OCI-M2 (cell line): ENCODE measurements around the gene NDUFA13.
"Not testable (repeated sequence)": the region's sequence is repeated elsewhere in the genome, so short reads cannot be mapped to it uniquely, and the experiment has no call there.

Experiments
- DNase-seq: peaks from one replicate; lab custom pipeline; 2025; ENCODE audit not compliant: unreplicated experiment; lab: John Stamatoyannopoulos, UW

NDUFA13 gene

DNA sequence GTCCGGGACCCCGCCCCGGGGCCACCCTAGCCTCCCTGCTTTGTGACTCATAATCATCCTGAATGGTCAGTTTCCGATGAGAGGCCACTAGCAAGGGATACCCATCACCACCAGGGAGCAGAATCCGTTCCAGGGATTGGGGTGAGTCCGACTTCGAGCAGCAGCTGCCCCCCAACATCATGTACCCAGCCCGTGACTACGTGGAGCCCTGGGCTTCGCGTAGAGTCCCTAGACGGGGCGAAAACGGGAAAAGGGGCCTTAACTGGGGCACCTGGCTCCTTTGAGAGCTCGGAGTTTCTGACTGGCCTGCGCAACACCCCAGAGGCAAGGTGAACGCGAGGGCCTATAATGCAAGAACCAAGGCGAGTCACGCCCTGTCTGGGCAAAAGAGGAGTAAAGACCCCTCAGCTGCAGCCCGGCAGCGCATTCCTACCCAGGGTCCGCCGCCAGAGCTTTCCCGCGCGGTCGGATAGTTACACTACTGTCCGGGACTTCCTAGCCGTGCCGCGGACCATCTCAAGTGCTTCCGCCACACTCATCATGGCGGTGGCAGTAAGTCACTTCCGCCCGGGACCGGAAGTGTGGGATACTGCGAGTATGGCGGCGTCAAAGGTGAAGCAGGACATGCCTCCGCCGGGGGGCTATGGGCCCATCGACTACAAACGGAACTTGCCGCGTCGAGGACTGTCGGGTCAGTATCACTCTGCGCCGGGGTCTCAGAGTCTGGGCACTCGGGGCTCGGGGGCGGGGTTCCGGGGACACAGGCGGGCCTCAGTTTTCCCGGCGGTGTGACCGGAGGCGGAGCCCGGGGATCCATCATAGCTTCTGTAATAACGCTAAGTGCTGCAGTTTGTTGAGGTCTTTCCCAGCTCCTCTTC lies at the start of gene NDUFA13:
Gene NDUFA13, plus strand, starts transcription at position 584 of the 878 bp plus-strand sequence. Its CDS starts 14 bp downstream, at position 598.
- peak; percentile 72 for DNase-seq

DNA sequence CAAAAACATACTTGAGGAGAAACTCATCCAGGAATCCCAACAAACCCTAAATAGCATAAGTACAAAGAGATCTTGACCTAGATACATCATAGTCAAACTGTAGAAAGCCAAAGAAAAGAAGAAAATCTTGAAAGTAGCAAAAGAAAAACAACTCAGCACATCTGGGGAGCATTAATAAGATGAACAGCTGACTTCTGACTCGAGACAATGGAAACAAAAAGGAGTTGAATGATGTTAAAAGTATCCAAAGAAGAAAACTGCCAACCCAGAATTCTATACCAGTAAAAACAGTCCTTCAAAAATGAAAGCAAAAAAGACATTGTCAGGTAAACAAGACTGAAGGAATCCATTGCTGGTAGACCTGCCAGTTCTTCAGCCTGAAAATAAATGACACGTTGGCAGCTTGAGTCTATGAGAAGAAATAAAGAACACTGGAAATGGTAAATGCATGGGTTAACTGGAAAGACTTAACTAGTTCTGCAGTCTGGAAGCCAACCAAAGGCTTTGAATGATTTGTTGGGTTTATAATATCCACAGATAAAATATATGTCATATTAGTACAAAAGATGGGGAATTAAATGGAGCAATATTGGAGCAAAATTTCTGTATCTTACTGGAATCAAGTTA lies 47.5 kb upstream of the NDUFA13 start:
- DNase-seq, result no peak

DNA sequence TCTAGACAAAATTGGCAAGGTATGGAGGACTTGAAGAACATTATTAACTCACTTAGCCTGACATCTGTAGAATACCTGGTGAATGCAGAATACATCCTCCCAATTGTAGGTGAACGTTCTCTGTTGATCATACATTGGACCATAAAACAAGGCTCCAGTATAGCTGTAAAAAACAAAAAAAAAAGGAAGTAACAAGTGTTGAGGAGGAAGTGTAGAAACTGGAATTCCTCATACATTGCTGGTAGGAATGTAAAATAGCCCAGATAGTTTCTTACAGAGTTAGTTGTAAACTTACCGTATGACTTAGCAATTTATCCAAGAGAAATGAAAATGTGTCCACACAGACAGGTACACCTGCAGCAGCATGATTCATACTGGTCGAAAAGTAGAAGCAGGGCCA lies 45.4 kb upstream of the NDUFA13 start:
- no peak for DNase-seq

DNA sequence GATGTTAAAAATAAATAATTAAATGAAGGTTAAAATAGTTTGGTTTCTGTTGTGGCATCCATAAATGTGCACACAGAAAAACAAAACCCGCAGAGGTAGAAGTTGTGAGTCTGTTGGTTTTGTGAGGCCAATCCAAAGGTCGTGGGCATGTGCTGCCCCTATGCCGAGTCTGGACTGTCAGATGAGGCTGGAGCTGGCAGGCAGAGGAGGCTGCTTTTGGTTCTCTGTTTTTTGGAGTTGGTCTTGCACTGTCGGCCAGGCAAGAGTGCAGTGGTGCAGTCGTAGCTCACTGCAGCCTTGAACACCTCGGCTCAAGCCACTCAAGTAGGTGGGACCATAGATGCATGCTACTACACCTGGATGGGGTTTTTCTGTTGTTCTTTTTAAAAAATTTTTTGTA lies 44.3 kb upstream of the NDUFA13 start:
- DNase-seq, result no peak

DNA sequence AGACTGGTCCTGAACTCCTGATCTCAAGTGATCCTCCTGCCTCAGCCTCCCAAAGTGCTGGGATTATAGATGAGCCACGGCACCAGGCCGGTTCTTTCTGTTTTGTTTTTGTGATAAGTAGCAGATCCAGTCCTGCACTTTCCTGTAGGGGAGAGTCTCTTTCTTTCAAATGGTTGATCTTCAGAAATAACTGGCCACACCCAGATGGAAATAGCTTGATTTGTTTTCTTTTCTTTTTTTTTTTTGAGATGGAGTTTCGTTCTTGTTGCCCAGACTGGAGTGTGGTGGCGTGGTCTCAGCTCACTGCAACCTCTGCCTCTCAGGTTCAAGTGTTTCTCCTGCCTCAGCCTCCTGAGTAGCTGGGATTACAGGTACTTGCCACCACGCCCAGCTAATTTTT lies 43.9 kb upstream of the NDUFA13 start:
- DNase-seq, result not testable (repeated sequence)

DNA sequence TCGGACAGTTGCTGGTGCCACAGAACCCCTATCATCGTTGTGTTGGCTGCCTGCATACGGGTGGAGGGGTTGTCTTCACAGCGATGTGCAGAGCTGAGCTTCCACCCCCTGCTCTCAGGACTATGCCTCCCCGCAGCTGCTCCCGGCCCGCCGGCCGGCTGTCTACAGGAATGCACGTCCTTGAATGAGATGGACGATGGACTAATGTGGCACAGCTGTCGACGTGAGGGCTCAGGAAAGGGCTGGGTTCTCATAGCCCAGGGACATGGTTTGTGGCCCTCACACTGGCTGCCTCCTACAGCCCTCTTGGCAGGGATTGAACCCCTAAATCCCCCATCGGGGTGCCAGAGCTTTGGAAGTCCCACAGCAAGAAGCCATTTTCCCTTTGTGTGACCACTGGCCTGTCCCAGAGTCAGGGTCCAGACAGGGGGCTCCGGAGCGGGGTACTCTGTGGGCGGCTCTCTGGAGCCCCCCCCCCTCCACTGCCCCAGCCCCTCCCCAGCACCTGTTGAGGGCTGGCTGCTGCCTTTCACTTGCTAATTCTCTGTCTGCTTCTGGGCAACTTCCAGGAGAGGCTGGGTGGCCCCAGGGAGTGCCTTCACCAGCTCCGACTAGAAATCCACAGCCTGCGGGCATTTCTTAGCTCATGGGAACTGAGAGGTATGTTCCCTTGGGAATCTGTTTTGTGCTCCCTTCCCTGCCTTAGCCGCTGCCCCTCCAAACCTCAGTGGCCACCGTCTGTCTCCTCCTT lies 40.8 kb upstream of the NDUFA13 start:
- DNase-seq, result no peak

DNA sequence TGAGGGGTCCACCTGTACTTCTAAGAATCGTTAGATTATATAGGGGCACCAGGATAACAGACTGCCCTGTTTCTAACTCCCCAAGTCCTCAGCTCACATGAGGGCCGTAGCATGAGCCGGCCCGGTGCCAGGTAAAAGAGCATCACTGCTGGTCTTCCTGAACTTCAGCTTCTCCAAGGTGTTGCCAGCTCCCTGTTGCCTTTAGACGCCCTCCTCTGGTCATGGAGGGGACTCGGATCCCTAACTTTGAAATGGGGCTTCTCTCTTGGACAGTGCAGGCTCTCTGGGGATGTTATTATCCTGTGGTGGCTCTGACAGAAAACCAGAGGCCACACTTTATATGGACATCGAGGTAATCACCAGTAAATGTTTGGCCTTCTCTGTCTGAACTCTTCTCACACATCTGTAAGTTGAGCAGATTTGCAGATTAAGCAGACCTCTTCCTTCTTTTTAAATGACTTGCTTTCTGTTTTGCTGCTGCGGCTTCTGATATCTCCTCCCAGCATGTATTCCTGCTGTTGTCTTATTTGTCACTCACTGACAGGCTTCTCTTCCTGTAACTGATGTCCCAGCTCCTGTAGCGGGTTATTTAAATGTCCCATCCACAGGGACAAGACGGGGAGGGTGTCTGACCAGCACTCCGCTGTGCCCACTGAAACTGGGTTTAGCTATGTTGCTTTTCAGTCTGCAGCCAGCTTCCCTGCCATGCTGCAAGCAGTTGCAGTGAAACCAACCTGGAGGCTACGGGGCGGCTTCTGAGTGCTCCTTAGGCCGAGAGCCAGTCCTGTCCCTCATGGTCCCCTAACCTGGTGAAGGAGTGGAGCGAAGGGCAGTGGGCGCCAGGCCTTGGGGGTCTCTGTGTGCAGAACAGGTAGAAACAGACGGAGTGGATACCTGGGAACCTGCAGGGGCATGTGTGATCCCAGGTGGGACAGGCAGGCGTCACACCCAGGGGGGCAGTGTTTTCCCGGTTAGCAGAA lies 39.9 kb upstream of the NDUFA13 start:
- peak; percentile 81 for DNase-seq

DNA sequence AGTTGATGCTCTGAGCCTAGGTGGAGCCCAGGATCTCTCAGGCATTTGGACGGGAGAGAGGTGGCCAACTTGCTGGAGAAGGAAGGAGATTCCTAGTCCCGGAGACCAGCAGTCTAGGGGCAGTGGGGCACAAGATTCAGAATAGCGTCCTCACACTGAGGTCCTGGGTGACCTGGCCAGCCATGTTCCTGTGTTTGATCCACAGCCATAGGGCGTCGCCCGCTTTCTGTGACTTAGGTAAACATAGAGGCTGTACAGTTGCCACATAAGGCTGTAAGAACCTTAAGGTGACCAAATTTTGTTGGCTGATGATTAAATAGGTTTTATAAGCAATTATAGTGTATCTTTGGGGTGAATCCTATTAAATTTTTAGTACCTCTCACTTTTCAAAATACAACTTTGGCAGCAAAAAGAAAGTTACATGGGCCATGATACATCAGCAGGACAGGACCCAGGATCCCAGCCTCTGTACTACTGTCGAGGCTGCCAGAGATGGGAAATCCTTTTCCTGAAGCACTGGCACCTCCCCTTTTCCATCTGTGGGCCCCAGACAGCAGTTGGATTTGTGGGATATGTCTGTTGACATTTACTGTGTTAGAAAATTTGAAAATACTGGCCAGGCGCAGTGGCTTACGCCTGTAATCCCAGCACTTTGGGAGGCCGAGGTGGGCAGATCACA lies 38.2 kb upstream of the NDUFA13 start:
- no peak for DNase-seq

DNA sequence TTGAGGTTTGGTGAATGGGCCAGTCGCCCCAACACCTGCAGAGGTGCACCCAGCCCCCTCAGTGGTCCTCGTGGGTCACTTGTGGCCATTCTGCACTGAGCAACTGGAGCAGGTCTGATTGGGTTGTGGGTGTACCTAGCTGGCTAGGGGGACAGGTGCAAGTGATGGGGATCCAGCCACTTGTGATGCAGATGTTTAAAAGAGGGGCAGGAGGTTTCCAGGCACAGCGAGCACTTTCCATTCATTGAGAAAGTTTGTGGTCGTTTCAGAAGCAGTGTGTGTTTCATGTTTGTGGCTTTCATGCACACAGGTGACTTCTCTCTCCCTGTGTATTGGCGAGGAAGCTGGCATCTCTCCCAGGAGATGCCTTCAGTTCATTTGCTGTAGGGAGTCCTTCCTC lies 35.3 kb upstream of the NDUFA13 start:
- no peak for DNase-seq

DNA sequence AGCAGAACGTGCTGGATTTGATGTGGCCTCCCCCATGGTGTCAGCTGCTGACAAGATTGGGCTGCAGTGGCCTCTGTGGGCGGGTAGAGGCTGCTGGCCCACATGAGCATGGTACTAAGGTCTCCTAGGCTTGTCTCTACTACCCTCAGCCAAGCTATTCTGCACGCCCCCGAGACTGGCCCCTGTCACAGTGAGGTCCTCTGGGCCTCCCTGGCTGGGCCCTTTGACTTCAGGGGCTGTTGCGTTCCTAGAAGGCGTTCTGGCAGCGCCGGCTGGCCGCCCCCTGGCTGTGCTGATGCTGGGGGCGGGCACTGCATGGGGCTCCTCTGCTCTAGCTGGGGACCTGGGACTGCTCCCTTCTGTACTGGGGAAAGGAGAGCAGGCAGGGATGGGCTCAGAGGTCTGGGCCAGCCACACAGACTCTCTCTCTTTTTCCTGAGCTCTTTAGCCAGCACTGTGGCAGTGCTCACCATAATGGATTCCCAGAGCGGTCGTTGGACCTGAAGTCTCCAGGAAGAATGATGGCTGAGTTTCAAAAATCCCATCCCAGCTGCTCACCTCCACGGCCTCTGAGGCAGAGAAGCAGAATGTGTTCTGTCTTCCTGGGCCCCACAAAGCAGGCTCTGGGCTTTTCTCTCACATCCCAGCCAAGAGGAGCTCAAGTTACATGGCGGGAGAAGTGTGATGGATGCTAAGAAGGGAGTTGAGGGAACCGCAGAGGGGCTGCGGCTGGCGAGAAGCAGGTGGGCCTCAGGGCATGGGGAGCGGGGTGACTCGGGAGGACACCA lies 33.0 kb upstream of the NDUFA13 start:
- DNase-seq, result no peak

DNA sequence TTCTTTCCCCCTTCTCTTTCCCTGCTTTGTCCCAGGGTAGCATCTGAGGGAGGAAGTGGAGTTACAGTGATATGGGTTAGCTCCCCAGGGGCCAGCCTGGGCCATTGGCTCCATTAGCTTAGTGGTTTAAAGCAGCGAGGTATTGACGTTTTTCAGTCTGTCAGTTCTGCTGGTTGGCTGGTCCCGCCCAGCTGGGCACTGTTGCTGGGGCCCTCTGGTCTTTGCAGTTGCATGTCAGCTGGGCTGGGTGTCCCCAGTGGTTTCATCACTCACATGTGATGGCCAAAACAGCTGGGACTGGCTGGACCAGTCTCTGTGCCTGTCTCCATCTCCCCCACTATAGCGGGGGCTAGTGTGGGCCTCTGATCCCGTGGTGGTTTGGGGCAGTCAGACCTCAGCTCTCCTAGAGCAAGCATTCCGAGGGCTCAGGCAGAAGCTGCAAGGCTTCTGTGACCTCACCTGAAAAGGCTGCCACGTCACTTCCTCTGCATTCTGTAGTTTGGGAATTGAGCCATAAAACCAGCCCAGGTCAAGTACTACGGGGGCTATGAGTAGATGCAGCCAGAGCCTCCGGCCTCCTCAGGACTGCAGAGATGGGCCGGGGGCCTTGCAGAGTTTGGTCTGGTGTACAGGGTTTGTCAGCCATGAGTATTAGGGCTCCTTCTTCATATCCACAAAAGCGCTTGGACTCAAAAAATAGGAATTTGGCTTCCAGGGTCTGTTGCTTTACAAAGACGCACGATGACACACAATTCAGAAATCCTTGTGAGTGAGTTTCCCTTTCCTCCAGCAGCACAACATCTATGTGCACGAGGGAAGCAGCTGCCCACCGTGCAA lies 30.6 kb upstream of the NDUFA13 start:
- DNase-seq, result no peak

DNA sequence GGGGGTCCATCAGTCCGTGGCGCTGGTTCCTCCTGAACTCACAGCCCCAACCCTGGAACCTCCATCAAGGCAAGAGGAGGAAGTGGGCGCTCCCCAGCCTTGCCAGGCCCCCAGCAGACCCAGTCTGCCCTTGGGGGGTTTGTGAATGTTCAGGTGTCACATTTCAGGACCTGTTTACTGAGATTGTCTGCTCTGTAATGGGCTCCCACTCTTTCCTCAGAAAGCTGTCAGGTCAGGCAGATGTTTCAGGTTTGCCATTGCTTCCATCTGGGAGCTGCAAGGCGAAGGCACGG lies 30.1 kb upstream of the NDUFA13 start:
- DNase-seq, result no peak

DNA sequence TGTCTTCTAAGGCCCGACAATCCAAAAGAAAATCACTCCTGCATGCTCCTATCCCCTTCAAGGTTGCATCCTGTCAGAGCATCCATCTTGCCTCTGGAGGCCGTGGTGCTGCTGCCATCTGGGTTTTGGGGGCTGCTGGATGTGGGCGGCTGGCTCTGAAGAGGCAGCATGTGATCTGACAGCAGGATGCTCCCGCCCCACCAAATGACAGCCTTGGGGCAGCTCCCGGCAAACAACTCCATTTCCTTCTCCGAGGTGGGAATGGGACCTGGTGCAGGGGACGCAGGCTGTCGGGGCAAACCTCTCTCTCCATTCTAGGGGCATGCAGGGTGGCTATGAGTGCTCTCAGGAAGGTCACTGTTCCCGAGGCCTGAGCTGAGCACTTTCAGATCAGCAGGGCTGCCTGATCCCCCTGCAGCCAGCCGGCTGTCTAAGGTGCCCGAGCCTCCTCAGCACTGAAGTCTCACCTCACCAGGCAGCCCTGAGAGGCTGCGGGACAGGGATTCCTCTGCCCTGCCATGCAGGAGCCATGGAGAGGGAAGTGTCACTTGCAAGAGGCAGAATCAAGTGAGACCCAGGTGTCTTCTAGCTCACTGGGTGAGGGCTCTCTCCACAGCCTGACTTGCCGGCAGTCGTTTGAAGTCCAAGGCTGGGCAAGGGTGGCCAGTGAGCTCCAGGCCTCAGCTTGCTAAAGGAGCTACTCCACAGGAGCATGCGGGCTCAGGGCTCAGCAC lies 29.5 kb upstream of the NDUFA13 start:
- no peak for DNase-seq

DNA sequence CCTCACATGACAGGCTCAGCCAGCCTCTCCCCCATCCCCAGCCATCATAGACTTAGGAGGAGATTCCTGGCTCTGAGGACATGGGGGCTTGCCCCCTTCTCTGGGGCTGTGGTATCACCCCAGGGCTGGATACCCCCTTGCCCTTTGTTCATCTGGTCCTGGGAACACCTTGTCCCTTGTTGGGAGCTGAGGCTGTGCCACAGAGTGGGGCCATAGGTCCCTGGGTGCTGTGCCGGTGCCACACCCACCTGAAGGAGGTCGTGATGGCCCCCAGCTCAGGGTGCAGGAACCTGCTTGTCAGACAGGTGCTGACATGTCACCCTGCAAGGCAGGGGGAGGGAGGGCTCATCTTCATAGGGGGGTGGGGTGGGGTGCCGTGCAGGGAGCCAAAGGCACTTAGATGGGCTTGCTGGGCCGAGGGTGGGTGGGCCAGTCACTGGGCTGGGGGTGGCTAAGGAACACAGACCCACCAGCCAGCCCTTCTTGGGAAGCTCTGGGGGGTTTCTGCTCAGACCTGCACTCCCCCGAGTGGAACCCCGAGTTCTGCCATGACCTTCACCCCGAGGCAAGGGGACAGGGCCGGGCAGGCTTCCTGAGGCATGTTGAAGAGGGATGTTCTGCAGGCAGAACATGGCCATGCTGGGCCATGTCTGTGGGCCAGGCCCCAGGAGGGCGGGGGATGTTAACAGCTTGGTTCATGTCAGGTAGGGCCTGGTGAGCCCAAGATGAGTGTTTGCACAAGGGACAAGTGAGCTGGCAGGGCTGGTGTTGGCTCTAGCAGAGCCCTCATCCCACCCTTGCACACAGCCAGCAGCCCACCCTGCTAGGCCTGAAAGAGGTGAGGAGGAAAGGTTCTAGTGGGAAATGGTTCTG lies 28.7 kb upstream of the NDUFA13 start:
- DNase-seq, result no peak

DNA sequence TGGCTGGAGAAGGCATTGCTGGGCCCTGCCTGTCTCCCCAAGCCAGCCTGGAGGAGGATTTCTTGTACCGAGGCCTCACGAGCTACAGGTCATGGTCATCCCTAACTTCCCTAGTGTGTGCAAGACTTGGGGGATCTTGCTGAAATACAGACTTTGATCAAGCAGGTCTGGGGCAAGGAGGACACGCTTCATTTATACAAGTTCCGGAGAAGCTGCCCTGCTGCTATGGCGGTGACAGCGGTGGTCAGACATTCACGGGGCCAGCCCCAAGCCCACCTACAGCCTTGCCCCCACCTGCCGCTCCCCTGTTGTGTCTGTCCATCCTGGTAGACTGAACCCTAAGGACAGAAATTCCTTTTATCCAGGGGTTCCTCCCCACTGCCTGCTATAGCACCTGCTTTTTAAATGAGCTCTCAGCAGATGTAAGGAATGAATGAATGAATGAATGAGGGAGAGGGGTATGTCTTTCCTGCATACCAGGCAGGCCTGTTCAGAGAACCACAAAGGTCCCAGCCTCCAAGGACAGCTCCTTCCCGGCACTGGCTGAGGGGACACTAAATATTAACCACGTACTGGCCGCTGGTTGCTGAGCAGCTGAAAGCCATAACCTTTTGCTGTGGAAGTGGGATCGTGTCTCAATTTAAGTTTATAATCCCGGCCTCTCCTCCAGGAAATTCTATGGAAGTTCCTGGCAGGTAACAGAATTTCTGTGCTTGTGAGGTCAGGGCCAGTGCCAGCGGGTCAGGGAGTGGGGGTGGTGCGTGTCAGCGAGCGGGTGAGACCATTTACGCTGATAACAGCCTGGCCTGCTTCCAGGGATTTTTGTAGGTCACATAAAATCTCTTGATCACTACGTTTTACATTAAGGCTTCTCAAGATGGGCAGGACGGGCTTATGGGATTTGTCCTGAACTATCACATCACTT lies 27.8 kb upstream of the NDUFA13 start:
- DNase-seq, result no peak
